SK-N-MC (cell line): ENCODE measurements around the gene SSH3.

Experiments used
- EZH2 ChIP-seq: fragments of 200-600 bp; sonication (generic); IDR thresholded peaks from one replicate; pipeline ENCODE4 v1.6.1; 2017; ENCODE audit warnings: antibody characterized with exemption
- FOXP2 ChIP-seq: optimal IDR thresholded peaks from 2 replicates; pipeline ENCODE3; 2011; ENCODE audit warnings: mild to moderate bottlenecking, moderate library complexity; ENCODE audit not compliant: insufficient read depth; ENCODE audit errors: extremely low read length, control extremely low read depth
- POLR2AphosphoS5 ChIP-seq: IDR thresholded peaks from 2 replicates; pipeline ENCODE4 v1.6.1; 2012; ENCODE audit warnings: mild to moderate bottlenecking, low read depth, low read length, borderline replicate concordance

- TF ChIP-seq EZH2 (no peak), POLR2AphosphoS5 (no peak), FOXP2 (no peak)
Observed at GRCh38 chr11:67278939-67279588, 24.3 kb upstream of the SSH3 start.
